Endodermal cell (in vitro differentiated cells): ENCODE measurements around the gene DTNA. TPM values are rescaled to one million over a fixed set of nuclear protein-coding genes. Genes with fewer than 3 reads are reported as not detected.

ENCODE experiments used
- DNase-seq: peaks from one replicate; pipeline ENCODE4 v3.0.0-alpha.2; 2017
- H3K27ac ChIP-seq: 2 replicates; pipeline ENCODE4 v1.5.1; 2013; ENCODE audit warnings: mild to moderate bottlenecking, low read depth, low read length, moderate library complexity
- H3K27me3 ChIP-seq: 2 replicates; pipeline ENCODE4 v1.6.1; 2013; ENCODE audit warnings: mild to moderate bottlenecking, low read length, moderate library complexity; ENCODE audit not compliant: insufficient read depth, control insufficient read depth, poor library complexity, severe bottlenecking
- H3K36me3 ChIP-seq: 2 replicates; pipeline ENCODE4 v1.7.0; 2013; ENCODE audit warnings: mild to moderate bottlenecking, low read length, moderate library complexity; ENCODE audit not compliant: control insufficient read depth, insufficient read depth
- H3K4me1 ChIP-seq: one replicate; pipeline ENCODE4 v1.7.0; 2013; ENCODE audit warnings: low read length; ENCODE audit not compliant: control insufficient read depth, insufficient read depth
- H3K4me3 ChIP-seq: 2 replicates; pipeline ENCODE4 v1.5.1; 2013; ENCODE audit warnings: mild to moderate bottlenecking, low read length, moderate library complexity
- H3K9ac ChIP-seq: 2 replicates; pipeline ENCODE4 v1.6.1; 2013; ENCODE audit warnings: mild to moderate bottlenecking, low read length, moderate library complexity; ENCODE audit not compliant: poor library complexity, severe bottlenecking; ENCODE audit errors: extremely low read depth
- H3K9me3 ChIP-seq: 2 replicates; pipeline ENCODE4 v1.6.1; 2013; ENCODE audit warnings: mild to moderate bottlenecking, low read length, moderate library complexity; ENCODE audit not compliant: control insufficient read depth
- H3K27ac Mint-ChIP-seq: 2 replicates; pipeline ENCODE4 v1.8.0; 2020; ENCODE audit warnings: mixed read lengths
- H3K27me3 Mint-ChIP-seq: 2 replicates; pipeline ENCODE4 v1.8.0; 2021; ENCODE audit warnings: mild to moderate bottlenecking, mixed read lengths; ENCODE audit not compliant: insufficient read depth
- H3K36me3 Mint-ChIP-seq: 2 replicates; pipeline ENCODE4 v1.8.0; 2020; ENCODE audit warnings: low read depth, mixed read lengths
- H3K4me1 Mint-ChIP-seq: 2 replicates; pipeline ENCODE4 v1.8.0; 2020; ENCODE audit warnings: mixed read lengths
- H3K4me3 Mint-ChIP-seq: 2 replicates; pipeline ENCODE4 v1.8.0; 2020; ENCODE audit warnings: mild to moderate bottlenecking, moderate library complexity, mixed read lengths
- H3K9me3 Mint-ChIP-seq: 2 replicates; pipeline ENCODE4 v1.8.0; 2020; ENCODE audit warnings: mild to moderate bottlenecking, mixed read lengths
- CTCF ChIP-seq: fragments of 200-600 bp; sonication (generic); conservative IDR thresholded peaks from 2 replicates; pipeline ENCODE4 v1.5.0; 2021; ENCODE audit warnings: antibody characterized with exemption, mild to moderate bottlenecking
- WGBS, 2 experiments: methylation state at CpG; one replicate each; pipeline versions ENCODE4 v1.1.5 to v1.1.7; 2013; ENCODE audit warnings: missing lambda C conversion rate in 2 of 2, mixed read lengths in 1 of 2; ENCODE audit not compliant: insufficient coverage in 1 of 2, insufficient read length in 1 of 2; 5-methylcytosine and 5-hydroxymethylcytosine counted together
- total RNA-seq, 2 donors: library from RNA; stranded (reverse); fragmentation: NEBNext Ultra II Directional in 1 of 2; extraction: Animal tissue kit (Norgen Biotek cat#: 25700) in 1 of 2; gene quantifications; 2 replicates in 1 of 2; 3 replicates in 1 of 2; pipeline ENCODE4 v1.2.1, GENCODE V29; 2021

DTNA gene
- total RNA-seq, 2 donors from 2014 or later, result 45.6 to 51.6 TPM

GRCh38 chr18:34859496-34859895 is 149.4 kb downstream of the DTNA start:
- H3K36me3 ChIP-seq, result peaks cover 11% of the 10 kb centered on the region
- H3K9me3 ChIP-seq, result no peaks in the 10 kb centered on the region
- TF ChIP-seq CTCF, result no peak
- 92 to 94% methylated on average over 6 to 7 of the region's 7 CpGs for WGBS, 2 experiments
- H3K4me1 Mint-ChIP-seq, result no peaks in the 10 kb centered on the region
- no peak overlapping the region for H3K4me3 Mint-ChIP-seq
- no peaks in the 10 kb centered on the region for H3K27me3 ChIP-seq
- H3K9ac ChIP-seq, result no peak overlapping the region
- H3K4me3 ChIP-seq, result no peak overlapping the region
- peaks cover 34% of the 10 kb centered on the region for H3K36me3 Mint-ChIP-seq
- H3K4me1 ChIP-seq, result no peaks in the 10 kb centered on the region
- no peaks in the 10 kb centered on the region for H3K9me3 Mint-ChIP-seq
- no peak for DNase-seq
- H3K27me3 Mint-ChIP-seq, result no peaks in the 10 kb centered on the region
- no peak overlapping the region for H3K27ac ChIP-seq
- no peak overlapping the region for H3K27ac Mint-ChIP-seq

DNA sequence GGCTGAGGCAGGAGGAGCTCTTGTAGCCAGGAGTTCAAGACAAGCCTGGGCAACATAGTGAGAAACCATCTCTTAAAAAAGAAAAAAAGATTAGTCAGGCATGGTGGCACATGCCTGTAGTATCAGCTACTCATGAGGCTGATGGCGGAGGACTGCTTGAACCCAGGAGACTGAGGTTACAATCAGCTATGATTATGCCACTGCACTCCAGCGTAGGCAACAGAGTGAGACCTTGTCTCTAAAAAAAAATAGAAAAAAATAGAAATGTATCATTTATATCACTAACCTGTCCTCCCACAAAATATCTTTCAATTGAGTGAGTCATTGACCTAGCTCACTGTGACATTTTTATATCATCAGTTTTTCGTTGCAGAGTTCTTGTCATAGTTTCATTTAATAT is 152.5 kb downstream of the DTNA start:
- Histone ChIP-seq H3K27me3 (no peaks in the 10 kb centered on the region), H3K27ac (no peak overlapping the region), H3K9me3 (no peaks in the 10 kb centered on the region), H3K36me3 (peaks cover 11% of the 10 kb centered on the region), H3K4me1 (no peaks in the 10 kb centered on the region), H3K4me3 (no peak overlapping the region), H3K9ac (no peak overlapping the region)
- no peak for TF ChIP-seq CTCF
- Mint-ChIP-seq H3K27me3 (no peaks in the 10 kb centered on the region), H3K4me1 (no peaks in the 10 kb centered on the region), H3K4me3 (no peak overlapping the region), H3K9me3 (no peaks in the 10 kb centered on the region), H3K27ac (no peak overlapping the region), H3K36me3 (peaks cover 38% of the 10 kb centered on the region)
- 97 to 100% methylated on average over 2 to 3 of the region's 3 CpGs for WGBS, 2 experiments
- no peak for DNase-seq

DNA sequence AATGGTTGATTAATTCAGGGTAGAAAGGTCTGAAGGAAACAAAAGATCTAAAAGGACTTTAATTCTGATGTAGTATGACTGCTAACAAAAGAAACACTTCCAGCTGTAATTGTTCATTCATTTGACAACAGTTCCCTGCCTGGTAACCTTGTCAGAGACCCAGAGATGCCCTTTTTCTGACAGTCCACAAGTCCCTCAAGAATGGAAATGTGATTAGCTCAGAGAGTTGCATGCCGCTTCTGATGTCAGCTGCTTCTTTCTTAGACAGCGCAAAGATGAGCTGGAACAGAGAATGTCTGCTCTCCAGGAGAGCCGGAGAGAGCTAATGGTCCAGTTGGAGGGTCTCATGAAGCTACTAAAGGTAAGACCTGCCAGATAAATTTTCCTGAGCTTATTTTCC is 153.6 kb downstream of the DTNA start:
- Histone ChIP-seq H3K4me3 (no peak overlapping the region), H3K9me3 (no peaks in the 10 kb centered on the region), H3K36me3 (peaks cover 10% of the 10 kb centered on the region), H3K9ac (no peak overlapping the region), H3K27ac (no peak overlapping the region), H3K27me3 (no peaks in the 10 kb centered on the region), H3K4me1 (no peaks in the 10 kb centered on the region)
- H3K27ac Mint-ChIP-seq, result no peak overlapping the region
- no peaks in the 10 kb centered on the region for H3K9me3 Mint-ChIP-seq
- WGBS, 2 experiments, result 94 to 95% methylated on average over 3 of the region's 3 CpGs
- no peak overlapping the region for H3K4me3 Mint-ChIP-seq
- H3K27me3 Mint-ChIP-seq, result no peaks in the 10 kb centered on the region
- peaks cover 29% of the 10 kb centered on the region for H3K36me3 Mint-ChIP-seq
- DNase-seq, result no peak
- no peak for TF ChIP-seq CTCF
- H3K4me1 Mint-ChIP-seq, result no peaks in the 10 kb centered on the region
